MM.1S (cell line): Measurements from ENCODE around the gene KCNQ5.

ENCODE experiments used
- CTCF ChIP-seq: fragments of 300-600 bp; sonication (generic); IDR thresholded peaks from 2 replicates; pipeline ENCODE4 v1.5.1; 2016; ENCODE audit warnings: antibody characterized with exemption, low read length, mixed read lengths
- EZH2phosphoT487 ChIP-seq: fragments of 300-600 bp; sonication (generic); IDR thresholded peaks from 2 replicates; pipeline ENCODE4 v1.6.1; 2018; ENCODE audit warnings: antibody characterized with exemption, low read length

- no peak for TF ChIP-seq CTCF
- no peak for TF ChIP-seq EZH2phosphoT487
Observed at GRCh38 chr6:72649032-72649984, 27.4 kb downstream of the KCNQ5 start.
